ENCODE results near the gene CDH4.

CDH4 gene

DNA sequence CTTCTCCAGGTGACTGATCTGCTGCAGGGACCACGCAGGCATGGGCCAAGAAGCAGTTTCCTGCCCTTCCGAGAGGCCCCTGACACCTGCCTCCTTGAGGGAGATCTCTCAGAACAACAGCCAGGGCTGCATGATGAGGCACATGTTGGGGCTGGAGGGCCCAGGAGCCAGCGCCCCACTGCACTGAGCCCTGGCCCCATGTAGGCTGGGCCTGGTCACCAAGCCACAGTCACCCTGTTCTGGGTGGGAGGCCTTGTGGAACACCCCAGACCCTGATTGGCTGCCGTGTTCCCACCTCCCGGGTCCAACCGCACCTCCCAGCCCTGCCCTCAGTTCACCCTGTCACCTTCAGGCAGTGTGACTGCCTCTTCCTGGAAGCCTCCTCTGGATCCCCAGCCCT is 639.4 kb downstream of the CDH4 start:
- no peak for DNase-seq (ENCODE audit: low read depth in 2 of 2)

DNA sequence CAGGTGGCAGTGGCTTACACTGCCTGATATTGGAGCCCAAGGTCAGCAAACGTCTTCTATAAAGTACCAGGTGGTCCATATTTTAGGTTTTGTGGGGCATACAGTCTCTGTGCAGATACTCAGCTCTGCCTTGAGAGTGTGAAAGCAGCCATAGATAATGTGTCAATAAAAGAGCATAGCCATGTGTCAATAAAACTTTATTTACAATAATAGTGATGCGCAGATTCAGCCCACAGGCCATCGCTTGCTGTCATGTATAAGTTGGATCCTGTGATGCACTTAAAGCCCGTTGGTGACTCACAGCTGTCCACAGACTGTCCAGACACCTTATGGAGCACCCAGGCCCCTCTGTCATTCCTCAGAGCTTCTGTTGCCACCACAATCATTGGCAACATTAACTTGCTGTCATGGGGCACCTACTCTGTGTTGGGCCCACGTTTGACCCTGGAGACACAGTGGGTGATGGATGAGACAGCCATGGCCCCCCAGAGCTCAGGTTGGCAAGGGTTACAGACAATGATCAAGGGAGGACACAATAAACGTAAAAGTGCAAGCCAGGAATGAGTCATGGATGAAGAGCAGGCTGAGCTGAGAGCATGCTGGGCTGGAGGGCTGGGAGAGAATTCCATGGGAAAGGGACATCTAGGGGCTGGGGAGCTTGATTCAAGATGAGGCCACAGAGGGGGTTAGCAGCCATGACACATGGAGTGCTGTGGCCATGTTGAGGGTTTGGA is 640.0 kb downstream of the CDH4 start:
- no peak for DNase-seq (ENCODE audit: low read depth in 2 of 2)

DNA sequence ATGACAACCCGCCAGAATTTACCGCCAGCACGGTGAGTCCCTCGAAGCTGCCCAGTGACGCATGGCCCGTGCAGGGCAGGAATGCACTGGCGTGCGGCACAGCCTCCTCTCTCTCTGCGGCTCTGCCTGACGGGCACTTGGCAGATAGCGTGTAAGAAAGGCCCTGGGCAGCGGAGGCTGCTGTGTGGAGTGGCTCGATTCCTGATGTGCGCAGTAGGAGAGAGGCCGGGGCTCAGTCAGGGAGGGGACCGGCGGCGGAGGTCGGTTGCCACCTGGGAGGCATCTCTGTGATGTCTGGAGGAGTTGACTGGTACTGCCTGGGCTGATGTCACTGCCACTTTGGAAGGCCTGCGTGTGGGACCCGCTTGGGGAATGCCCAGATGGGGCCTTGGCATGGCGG is 643.0 kb downstream of the CDH4 start:
- DNase-seq (ENCODE audit: low read depth in 2 of 2) = no peak

DNA sequence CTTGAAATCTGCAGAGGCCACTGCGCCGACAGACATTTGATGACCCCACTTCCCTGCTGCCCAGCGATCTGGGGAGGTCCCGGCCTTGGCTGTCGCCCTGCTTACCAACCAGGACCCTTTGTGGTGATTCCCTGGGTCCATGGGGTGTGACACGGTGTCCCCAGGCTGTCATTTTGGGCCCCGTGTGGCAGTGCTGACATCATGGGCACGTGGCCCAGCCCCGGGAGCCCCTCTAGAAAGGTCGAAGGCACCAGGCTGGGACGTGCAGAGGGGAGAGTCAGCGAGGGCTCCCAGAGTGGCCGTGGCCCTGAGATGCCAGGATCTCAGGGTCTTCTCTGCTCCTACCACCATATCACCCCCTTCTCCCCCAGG is 643.6 kb downstream of the CDH4 start:
- no peak for DNase-seq (ENCODE audit: low read depth in 2 of 2)

DNA sequence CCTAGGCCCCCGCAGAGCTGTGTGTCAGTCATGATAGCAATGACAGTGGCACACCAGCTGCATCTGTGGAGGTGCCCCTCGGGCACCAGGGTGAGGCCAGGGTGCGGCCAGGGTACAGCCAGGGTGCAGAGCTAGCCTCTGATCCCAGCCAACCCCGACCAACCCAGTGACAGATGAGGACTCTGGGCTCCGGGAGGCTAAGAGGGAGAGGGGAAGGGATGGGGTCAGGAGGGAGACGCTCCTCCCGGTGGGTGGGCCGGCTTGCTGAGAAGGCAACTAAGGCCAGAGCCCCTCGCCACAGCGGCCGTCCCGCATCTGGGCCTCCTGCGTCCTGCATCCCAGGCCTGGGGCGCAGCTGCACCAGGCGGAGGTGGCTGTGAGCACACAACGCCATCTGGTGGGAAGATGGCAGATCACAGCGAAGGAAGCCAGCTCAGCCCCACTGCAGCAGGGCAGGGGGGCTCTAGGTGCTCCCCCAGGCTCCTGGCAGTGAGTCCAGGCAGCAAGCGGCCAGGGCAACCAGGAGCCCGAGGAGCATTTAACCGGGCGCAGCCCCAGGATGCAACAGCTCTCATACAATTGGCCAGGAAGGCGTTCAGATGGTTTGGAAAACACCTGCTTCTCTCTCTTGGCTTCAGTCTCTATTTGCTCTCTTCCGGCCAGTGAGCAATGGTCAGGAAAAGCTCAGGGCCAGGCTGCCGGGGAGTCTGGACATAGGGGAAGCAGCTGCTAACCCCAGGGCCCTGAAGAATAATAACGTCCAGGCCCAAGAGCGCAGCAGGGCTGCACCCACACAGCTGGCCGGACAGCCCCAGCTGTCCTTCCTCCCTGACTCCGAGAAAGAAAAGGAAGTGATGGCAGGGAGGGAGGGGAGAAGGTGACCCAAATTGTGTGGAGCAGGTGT is 644.2 kb downstream of the CDH4 start:
- no peak for DNase-seq (ENCODE audit: low read depth in 2 of 2)

DNA sequence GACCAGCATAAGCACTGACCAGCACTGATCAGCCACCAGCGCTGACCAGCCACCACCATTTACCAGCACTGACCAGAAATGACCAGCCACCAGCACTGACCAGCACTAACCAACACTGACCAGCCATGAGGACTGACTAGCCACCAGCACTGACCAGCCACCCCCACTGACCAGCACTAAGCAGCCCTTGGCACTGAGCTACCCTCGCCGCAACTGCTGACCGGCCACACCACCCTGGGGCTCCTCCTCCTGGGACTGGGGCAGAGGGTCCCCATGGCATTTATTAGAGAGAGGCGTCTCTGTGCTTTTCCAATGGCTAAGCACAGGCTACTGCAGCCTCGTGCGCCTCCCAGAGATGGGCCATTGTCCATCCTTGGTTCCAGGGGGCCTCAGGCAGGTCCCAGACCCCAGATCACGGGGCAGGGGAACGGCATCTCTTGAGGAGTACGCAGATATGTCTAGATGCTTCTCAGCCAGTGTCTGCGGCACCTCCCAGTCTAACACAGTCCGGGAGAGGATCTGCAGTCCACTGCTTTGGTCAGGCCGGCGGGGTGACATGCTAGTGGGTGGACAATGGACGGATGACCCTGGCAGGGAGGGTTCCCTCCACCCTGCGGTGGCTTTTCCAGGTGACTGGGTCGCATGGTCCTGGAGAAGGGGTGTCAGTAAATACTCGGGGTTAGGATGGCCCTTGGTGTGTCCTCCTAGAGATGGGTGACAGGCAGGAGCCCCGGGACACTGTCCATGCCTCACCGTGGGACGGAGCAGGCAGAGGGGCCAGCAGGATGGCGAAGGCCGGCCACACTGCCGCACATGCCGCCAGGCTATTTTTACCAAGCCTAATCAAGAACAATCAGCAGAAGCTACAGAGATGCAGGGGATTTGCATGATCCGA is 645.6 kb downstream of the CDH4 start:
- no peak for DNase-seq (ENCODE audit: low read depth in 2 of 2)

DNA sequence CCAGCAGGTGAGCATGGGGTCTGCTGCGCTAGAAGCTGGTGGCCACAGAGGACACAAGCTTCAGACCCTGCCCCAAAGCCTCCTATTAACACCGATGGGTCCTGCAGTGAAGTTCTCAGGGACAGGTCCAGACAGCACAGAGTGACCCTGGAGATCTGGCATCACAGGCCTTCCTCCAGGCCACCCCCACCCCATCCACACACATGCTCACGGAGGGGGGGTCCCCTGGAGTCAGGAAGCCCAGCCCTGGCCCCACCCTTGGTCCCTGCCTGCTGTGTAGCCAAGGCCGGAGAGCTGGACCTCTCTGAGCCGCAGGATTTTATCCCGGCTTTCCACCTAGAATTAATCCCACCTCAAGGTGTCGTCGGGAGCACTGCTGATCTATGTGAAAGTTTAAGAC is 646.3 kb downstream of the CDH4 start:
- no peak for DNase-seq (ENCODE audit: low read depth in 2 of 2)

DNA sequence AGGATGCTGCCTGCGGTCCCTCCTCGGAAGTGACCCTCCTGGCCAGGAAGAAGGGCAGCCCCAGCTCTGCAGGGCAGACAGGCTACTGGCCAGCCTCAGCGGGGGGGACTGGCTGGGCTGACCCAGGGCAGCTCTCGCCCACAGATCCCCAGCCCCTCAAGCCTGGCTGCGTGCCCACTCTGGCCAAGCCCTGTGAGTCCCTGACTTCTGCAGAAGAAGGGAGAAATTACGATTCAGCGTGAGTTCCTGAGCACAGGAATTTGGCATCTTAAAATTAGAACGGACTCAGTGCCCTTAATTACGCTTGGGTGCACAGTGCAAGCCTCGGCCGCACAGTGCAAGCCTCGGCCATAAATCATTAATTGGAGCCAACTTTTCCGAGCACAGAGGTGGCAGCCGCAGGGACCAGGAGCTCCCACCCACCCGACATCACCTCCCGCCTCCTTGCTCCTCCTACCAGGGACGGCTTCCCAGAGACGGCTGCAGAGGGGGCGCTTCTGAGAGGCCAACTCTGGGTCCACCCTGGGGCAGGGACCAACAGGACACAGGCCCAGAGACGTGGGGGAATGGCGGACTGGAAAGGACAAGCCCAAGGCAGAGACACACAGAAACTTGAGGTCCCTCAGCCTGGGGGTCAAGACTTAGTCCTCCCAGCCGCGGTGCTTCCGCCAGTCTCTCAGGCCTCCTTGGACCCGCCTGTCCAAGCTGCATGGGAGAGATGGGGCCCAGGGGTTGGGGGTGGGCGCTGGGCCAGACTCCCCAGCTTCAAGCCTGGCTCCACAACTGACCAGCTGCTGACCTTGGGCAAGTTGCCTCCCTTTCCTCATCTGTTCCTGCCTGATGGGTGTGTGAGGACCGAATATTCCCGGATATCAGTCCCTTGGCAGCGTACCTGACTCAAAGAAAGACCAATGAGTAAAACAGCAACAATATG is 648.2 kb downstream of the CDH4 start:
- no peak for DNase-seq (ENCODE audit: low read depth in 2 of 2)

DNA sequence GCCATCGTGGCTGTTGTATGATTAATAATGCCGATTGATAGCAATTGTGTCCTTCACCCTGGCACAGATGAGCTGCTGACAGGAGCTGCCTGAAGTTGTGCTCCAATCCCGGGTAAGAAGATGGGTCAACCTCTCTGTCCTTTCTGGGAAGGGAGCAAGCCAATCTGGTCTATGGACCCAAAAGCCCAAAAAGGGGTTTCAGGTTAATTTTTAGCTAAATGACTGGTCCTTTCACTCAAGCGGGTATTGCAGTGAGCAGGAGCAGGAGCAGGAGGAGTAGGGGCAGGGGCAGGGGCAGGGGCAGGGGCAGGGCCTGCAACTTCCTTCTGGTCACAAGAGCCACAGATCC is 648.9 kb downstream of the CDH4 start:
- no peak for DNase-seq (ENCODE audit: low read depth in 2 of 2)

DNA sequence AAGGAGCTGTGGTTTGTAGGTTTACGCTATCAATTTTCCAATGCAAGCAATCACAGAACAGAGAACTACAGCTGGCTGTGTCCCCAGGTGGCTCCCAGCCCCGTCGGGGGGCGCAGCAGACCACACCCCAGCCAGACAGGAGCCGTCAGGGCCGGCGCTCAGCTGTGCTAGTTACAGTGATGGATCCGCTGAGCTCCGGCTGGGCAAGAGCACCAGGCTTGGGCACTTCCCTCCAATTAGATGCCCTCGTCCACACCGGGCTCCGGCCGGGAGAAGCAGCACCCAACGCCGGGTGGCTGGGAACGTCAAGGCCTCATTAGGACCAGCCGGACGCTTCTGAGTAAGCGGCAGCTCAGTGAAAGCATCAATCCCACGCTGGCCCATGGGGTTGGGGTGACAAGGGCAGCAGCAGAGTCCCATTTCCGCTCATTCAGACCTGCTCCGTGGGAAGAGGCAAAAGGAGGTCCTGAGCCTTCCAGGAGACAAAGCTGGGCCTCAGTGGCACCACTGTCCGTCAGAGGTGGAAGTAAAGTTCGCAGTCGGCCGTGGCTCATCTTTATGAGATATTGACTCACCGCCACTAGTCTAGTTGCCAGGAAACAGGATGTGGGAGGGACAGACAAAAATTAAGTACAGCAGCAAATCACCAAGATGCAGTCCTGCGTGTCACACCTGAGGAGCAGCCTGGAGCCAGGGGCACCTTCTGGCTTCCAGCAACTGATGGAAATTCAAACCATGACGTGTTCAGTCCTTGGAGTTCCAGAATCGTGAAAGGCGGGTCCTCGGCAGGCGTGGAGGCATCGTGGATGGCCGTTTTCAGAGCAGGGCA is 649.5 kb downstream of the CDH4 start:
- no peak for DNase-seq (ENCODE audit: low read depth in 2 of 2)

DNA sequence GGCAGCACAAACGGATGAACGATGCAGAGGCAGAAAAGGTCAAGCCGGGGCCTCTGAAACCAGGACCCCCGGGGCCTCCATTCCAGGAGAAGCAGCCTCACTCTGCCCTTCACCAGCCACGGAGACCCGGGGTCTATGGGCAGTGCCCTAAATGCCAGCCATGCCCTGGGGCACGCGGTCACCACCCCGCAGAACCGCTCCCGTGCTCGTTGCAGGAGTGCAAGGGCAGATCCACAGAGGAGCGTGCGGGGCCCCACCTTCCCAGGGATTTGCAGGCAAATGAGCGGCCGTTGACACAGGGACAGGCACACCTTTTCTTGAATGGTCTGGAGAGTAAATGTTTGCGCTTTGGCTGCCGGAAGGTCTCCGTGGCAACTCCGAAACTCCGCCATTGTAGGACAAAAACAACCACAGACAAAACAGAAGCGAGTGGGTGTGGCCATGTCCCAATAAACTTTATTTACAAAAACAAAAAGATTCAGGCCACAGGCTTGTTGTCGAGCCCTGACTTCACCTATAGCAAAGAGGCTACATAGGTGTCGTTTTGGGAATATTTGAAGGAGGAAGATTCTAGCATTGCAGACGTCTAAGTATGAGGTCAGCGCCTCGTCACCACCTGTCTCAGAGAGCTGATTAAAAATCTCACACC is 650.3 kb downstream of the CDH4 start:
- DNase-seq (ENCODE audit: low read depth in 2 of 2) = no peak

DNA sequence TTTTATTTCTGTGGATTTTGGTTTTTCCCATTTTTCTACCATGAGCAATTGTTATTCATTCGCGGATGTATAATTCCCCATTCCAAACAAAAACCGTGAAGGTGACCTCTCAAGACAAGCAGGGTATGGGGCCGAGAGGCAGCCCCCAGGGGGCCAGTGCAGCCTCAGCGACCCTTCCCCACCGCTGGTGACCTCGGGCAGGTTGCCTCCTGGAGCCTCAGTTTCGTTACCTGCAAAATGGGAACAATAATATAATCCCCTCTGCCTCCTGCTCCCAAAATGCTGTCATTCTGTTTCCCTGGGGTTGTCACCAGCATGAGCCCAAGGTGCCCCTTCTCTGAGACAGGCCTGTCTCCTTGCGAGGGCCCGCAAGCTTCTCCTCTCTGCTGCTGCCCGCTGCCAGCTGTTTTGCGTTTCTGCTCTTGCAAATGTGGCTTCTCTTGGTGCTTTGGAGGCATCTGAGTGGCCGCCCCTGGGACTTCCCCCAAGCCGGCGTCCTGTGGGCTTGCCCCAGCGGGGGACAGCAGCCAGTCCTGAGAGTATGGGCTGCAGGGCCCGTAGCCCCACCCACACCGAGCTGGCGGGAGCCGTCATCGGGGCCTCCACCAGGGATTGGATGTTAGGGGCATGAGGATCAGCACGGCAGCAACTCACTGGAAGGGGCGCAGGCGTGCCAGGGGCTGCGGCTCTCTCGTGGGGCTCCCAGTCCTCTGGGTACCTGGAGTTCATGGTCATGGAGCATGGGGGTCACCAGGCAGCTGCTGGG is 651.7 kb downstream of the CDH4 start:
- DNase-seq (ENCODE audit: low read depth in 2 of 2) = no peak

DNA sequence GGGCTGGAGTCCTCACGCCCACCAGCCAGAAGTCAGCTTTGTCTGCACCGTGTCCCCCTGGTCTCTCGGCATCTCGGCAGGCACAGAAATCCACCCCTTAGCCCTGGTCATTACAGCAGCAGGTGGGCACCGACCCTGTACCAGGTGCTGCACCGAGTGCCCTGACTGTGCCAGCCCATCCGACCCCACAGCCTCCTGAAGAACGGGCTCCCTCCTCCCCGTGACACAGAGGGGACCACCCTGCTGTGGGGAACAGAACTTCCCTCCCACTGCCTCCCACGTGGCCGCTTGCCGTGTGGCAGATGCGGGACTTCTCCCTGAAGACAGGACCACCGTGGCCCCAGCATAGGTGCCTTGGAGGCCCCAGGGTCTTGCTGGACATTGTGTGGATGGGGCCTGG is 652.4 kb downstream of the CDH4 start:
- no peak for DNase-seq (ENCODE audit: low read depth in 2 of 2)

DNA sequence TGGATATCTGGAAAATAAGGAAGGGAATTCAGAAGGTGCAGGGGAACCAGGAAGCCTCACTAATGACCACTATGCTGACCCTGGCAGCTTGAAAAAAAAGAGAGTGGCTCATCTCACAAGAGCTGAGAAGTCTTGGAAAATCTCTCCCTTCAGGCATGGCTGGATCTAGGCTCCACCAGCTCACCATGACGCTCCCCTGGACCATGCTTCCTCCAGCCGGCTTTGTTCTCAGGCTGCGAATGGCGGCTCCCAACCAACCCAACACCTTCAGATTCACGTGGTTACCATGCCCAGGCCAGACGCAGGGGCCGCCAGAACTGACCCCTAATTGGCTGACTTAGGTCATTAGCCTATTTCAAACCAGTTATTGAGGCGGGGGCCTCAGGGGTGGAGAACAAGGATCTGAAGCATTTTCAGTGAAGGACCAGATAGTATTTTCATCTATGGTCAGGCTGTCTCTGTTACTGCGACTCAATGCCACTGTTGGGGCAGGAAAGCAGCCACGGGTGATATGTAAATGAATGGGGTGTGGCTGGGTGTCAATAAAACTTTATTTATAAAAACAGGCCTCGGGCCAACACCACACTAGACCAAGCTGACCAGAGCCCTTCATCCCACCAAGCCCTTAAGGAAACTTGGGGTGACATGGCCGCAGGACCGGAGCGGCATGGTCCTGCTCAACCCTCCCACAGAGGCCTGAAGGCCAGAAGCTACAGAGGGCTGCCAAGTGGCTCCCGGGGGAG is 653.9 kb downstream of the CDH4 start:
- DNase-seq (ENCODE audit: low read depth in 2 of 2) = no peak

DNA sequence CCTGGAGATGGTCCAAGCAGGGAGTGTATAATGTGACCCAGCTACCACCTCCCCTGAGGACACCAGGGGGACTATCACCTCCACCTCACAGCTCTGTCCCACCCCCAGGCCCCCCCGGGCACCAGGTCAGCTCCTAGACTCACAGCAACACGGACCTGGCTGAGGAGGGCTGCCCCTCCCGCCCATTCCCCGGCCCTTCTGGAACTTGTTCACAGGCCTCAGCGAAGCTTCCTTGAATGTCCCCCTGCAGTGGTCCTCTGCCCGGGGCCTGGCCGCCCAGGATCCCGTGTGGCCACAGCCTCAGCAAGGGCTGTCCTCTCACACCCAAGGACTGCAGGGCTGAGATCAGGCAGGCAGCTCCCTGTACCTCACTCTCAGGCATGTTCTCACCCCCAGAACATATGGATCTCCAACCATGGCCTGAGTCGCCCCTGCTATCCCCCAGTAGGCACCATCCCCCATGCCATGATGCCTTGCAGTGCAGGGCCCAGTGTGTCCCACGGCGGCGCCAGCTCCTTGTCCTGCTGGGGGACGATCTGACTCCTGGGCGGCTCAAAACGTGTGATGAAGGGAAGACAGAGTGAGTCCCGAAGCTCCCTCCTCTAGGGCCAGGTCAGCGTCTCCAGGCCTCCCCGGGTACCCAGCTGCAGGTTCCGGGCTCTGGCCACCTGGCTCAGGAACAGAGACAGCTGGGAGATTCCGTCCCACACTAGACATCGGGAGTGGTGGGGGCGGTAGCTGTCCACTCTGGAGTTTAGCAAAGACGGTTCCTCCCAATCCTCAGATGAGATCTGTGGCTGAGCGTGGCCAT is 655.2 kb downstream of the CDH4 start:
- no peak for DNase-seq (ENCODE audit: low read depth in 2 of 2)

DNA sequence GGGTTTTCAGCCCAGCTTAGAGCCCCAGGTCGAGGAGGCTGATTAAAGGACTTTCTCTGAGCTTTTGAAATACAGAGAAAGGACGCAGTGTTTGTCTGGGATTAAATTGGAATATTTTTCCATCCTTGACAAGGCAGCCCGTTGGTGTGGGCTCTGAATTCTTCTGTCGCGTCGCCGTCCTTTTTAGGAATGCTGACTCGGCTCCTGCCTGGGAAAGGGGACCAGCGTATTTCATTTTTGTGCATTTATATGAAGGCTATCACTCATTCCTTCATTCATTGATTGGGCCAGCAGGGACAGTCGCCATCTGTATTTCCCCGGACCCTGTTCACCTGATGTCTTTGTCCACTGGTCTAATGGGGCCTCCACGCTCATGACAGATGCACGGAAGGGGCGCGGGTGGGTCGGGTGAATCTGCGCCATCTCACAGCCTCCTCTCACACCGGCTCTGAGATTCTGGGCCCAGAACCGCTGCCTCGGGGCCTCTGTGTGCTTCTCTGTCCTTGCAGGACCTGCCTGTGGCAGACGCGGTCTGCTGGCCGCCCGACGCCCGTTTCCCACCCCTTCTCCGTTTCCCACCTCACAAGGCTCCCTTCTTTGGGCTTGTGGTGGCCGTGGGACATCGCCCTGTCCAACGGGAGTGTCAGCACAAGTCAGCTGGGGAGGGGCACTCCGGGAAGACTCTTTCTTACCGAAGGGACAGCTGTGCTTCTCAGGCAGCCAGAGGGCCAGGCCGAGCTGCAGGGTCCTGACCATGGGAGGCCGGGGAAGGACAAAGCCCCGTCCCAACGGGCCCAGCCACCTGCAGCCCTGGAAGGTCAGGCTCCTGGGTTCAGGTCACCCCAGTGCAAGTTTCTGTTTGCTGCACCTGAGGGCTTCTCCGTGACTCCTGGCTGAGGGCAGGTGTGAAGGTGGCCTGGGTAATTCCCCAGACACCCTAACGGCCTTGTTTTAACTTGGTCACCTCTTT is 656.3 kb downstream of the CDH4 start:
- no peak for DNase-seq (ENCODE audit: low read depth in 2 of 2)
